Keratinocyte (primary cell): Measurements from ENCODE around the gene RSAD1. TPM values are rescaled to one million over a fixed set of nuclear protein-coding genes. Genes with fewer than 3 reads are reported as not detected.

Experiments used
- DNase-seq: peaks from one replicate; pipeline ENCODE4 v3.0.0-alpha.2; 2011; ENCODE audit warnings: low read depth, missing footprints, low spot score
- FAIRE-seq: peaks from 2 replicates; lab custom pipeline; 2011; peaks lifted over from hg19 to GRCh38; lab: Jason Lieb, UNC
- H2AFZ ChIP-seq: 2 replicates; pipeline ENCODE4 v1.6.0; 2012; ENCODE audit warnings: low read length, control low read depth, inconsistent platforms; ENCODE audit not compliant: control insufficient read depth
- H3K27ac ChIP-seq: 2 replicates; pipeline ENCODE4 v1.5.1; 2011; ENCODE audit warnings: low read length; ENCODE audit not compliant: control insufficient read depth, insufficient read depth
- H3K27me3 ChIP-seq: 3 replicates; pipeline ENCODE4 v1.6.0; 2011; ENCODE audit warnings: low read length; ENCODE audit not compliant: control insufficient read depth, insufficient read depth; ENCODE audit errors: extremely low read depth
- H3K36me3 ChIP-seq, 2 experiments: 2 replicates in 1 of 2; 3 replicates in 1 of 2; pipeline ENCODE4 v1.5.1; 2011; ENCODE audit warnings: low read length in 2 of 2, mild to moderate bottlenecking in 1 of 2; ENCODE audit not compliant: control insufficient read depth in 2 of 2, insufficient read depth in 2 of 2; ENCODE audit errors: extremely low read depth in 1 of 2
- H3K4me1 ChIP-seq: 3 replicates; pipeline ENCODE4 v1.5.1; 2011; ENCODE audit warnings: low read length; ENCODE audit not compliant: control insufficient read depth, insufficient read depth; ENCODE audit errors: extremely low read depth
- H3K4me2 ChIP-seq: 3 replicates; pipeline ENCODE4 v1.6.0; 2011; ENCODE audit warnings: low read depth, low read length; ENCODE audit not compliant: control insufficient read depth, insufficient read depth; ENCODE audit errors: extremely low read depth
- H3K4me3 ChIP-seq, 3 experiments: fragments of 200-600 bp in 1 of 3; sonication (generic) in 1 of 3; 2 replicates in 2 of 3; 3 replicates in 1 of 3; pipeline ENCODE4 v1.5.1; 2011 to 2016; ENCODE audit warnings: low read length in 3 of 3, mild to moderate bottlenecking in 3 of 3, control low read depth in 2 of 3, inconsistent platforms in 1 of 3, low read depth in 1 of 3, mixed read lengths in 1 of 3, mixed run types in 1 of 3, moderate library complexity in 1 of 3; ENCODE audit not compliant: control insufficient read depth in 2 of 3, insufficient read depth in 2 of 3; ENCODE audit errors: extremely low read depth in 1 of 3
- H3K79me2 ChIP-seq: 2 replicates; pipeline ENCODE4 v1.6.0; 2012; ENCODE audit warnings: low read length; ENCODE audit not compliant: control insufficient read depth, insufficient read depth
- H3K9ac ChIP-seq: 3 replicates; pipeline ENCODE4 v1.6.0; 2011; ENCODE audit warnings: low read length; ENCODE audit not compliant: control insufficient read depth, insufficient read depth; ENCODE audit errors: extremely low read depth
- H3K9me1 ChIP-seq: 3 replicates; pipeline ENCODE4 v1.6.0; 2011; ENCODE audit warnings: low read length; ENCODE audit not compliant: control insufficient read depth, insufficient read depth; ENCODE audit errors: extremely low read depth
- H3K9me3 ChIP-seq: 2 replicates; pipeline ENCODE4 v1.5.1; 2012; ENCODE audit warnings: low read depth, low read length; ENCODE audit not compliant: control insufficient read depth
- H4K20me1 ChIP-seq: 3 replicates; pipeline ENCODE4 v1.6.0; 2011; ENCODE audit warnings: low read length; ENCODE audit not compliant: control insufficient read depth, insufficient read depth; ENCODE audit errors: extremely low read depth
- CTCF ChIP-seq, 3 experiments: IDR thresholded peaks in 1 of 3; conservative IDR thresholded peaks in 1 of 3; optimal IDR thresholded peaks in 1 of 3; 2 replicates in 2 of 3; 3 replicates in 1 of 3; pipeline versions ENCODE3 to v1.5.1; 2011; ENCODE audit warnings: low read length in 3 of 3, mild to moderate bottlenecking in 3 of 3, moderate library complexity in 2 of 3, control low read depth in 1 of 3, inconsistent platforms in 1 of 3; ENCODE audit not compliant: insufficient read depth in 2 of 3; ENCODE audit errors: extremely low read depth in 1 of 3
- EZH2 ChIP-seq: IDR thresholded peaks from one replicate; pipeline ENCODE4 v1.6.1; 2012; ENCODE audit warnings: inconsistent platforms, mild to moderate bottlenecking, low read length, moderate library complexity
- dilution Hi-C: fragments of 300-500 bp; cut with MboI; formaldehyde crosslinking; loops from one replicate; pipeline ENCODE4 v1.7.0; 2020; ENCODE audit warnings: low sequenced_read_pairs; ENCODE audit not compliant: extremely low pct_ligation_motif_present
- polyA plus RNA-seq, 5 experiments: library from polyadenylated mRNA; depleted of rRNA in 3 of 5; stranded (reverse) in 3 of 5; stranded (forward) in 1 of 5; unstranded in 1 of 5; fragments of >200 nt; gene quantifications; 1 replicate in 1 of 5; 2 replicates in 3 of 5; 3 replicates in 1 of 5; pipeline versions ENCODE4 v1.2.1 to v1.2.3, GENCODE V29; 2011 to 2012; ENCODE audit warnings: missing spikeins in 2 of 5, low read depth in 1 of 5, low replicate concordance in 1 of 5

RSAD1 gene
- polyA plus RNA-seq, 1 donor (not counting 4 experiments of a cell fraction or from before 2014, with no cell fraction given), result 28.2 TPM

- no peaks in the 10 kb centered on the region for H3K9me1 ChIP-seq
- no peak for FAIRE-seq
- dilution Hi-C loops, result no loop called here
Observed at GRCh38 chr17:50448643-50449042, 30.0 kb upstream of the RSAD1 start.

GRCh38 chr17:50451943-50452629 is 26.6 kb upstream of the RSAD1 start:
- Histone ChIP-seq H3K79me2 (no peaks in the 10 kb centered on the region), H3K9me3 (no peaks in the 10 kb centered on the region), H3K4me3 (no peak overlapping the region), H3K27me3 (no peaks in the 10 kb centered on the region), H3K36me3 (peaks cover 3 to 5% of the 10 kb centered on the region in 2 experiments), H4K20me1 (no peaks in the 10 kb centered on the region), H3K9me1 (peaks cover 2% of the 10 kb centered on the region), H3K9ac (no peak overlapping the region), H3K27ac (no peak overlapping the region), H2AFZ (no peak overlapping the region), H3K4me2 (no peak overlapping the region), H3K4me1 (peaks cover 9% of the 10 kb centered on the region)
- dilution Hi-C loops, result no loop called here
- TF ChIP-seq EZH2 (no peak), CTCF (optimal IDR thresholded peaks at IDR 0.05 in 1 of 3, IDR thresholded peaks at IDR 0.05 in 1 of 3, conservative IDR thresholded peaks at IDR 0.05 in 1 of 3; ENCODE audit: extremely low read depth in 1 of 3, insufficient read depth in 2 of 3, low read length in 3 of 3) (no peak)
- FAIRE-seq, result no peak
- DNase-seq, result no peak

More at GRCh38 chr17:50448643-50449042, 30.0 kb upstream of the RSAD1 start:
- Histone ChIP-seq H4K20me1 (no peaks in the 10 kb centered on the region), H3K4me1 (peaks cover 9% of the 10 kb centered on the region), H2AFZ (no peak overlapping the region), H3K9me3 (no peaks in the 10 kb centered on the region), H3K4me2 (no peak overlapping the region), H3K36me3 (no peaks in the 10 kb centered on the region), H3K4me3 (no peak overlapping the region), H3K27me3 (no peaks in the 10 kb centered on the region), H3K27ac (no peak overlapping the region), H3K79me2 (no peaks in the 10 kb centered on the region), H3K9ac (no peak overlapping the region)
- TF ChIP-seq CTCF (optimal IDR thresholded peaks at IDR 0.05 in 1 of 3, IDR thresholded peaks at IDR 0.05 in 1 of 3, conservative IDR thresholded peaks at IDR 0.05 in 1 of 3; ENCODE audit: extremely low read depth in 1 of 3, insufficient read depth in 2 of 3, low read length in 3 of 3) (no peak), EZH2 (no peak)
- DNase-seq, result no peak
